IPS-20b (cell line): Measurements from ENCODE around the gene FAM227B.
A peak's percentile ranks its signal among the peaks of the same experiment; 100 is the strongest.
"Not testable (repeated sequence)": the region's sequence is repeated elsewhere in the genome, so short reads cannot be mapped to it uniquely, and the experiment has no call there.

Source experiments
- H3K27ac ChIP-seq: one replicate; pipeline ENCODE4 v1.5.1; 2013; ENCODE audit warnings: low read length
- H3K27me3 ChIP-seq: 2 replicates; pipeline ENCODE4 v1.6.1; 2013; ENCODE audit warnings: mild to moderate bottlenecking, low read length, inconsistent platforms; ENCODE audit not compliant: insufficient read depth
- H3K36me3 ChIP-seq: 2 replicates; pipeline ENCODE4 v1.6.1; 2013; ENCODE audit warnings: low read depth, mild to moderate bottlenecking, inconsistent platforms, low read length, moderate library complexity; ENCODE audit not compliant: insufficient read depth
- H3K4me1 ChIP-seq: 2 replicates; pipeline ENCODE4 v1.6.1; 2013; ENCODE audit warnings: mild to moderate bottlenecking, control low read depth, inconsistent platforms, low read length, moderate library complexity; ENCODE audit not compliant: insufficient read depth
- H3K4me3 ChIP-seq: 2 replicates; pipeline ENCODE4 v1.5.1; 2013; ENCODE audit warnings: mild to moderate bottlenecking, low read length, inconsistent platforms
- H3K9ac ChIP-seq: 2 replicates; pipeline ENCODE4 v1.6.1; 2013; ENCODE audit warnings: low read depth, mild to moderate bottlenecking, inconsistent platforms, low read length, moderate library complexity
- H3K9me3 ChIP-seq: 2 replicates; pipeline ENCODE4 v1.6.1; 2013; ENCODE audit warnings: mild to moderate bottlenecking, low read depth, low read length, inconsistent platforms; ENCODE audit not compliant: insufficient read depth

Gene FAM227B

DNA sequence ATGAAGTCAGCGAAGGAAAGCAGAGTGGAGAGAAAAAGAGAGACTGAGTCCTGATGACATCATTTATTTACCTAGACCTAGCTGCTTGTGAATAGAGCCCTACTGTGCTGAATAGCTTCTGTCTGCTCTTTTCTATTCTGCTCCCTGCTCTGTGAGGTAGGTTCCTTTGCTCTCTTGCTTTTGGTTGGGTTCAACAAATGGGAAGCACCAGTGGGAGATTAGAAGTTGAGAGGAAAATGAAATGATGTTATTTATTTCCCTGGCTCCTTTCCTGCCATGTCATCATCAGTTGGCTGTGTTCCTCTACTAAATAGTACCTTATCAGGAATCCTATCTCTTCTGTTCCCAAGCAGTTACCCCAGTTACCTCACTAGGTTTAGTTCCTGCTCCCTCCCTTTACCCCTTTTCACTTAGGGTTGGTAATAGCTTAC, 23.8 kb upstream of the FAM227B start:
- peaks cover 9% of the 10 kb centered on the region for H3K4me1 ChIP-seq
- no peaks in the 10 kb centered on the region for H3K27me3 ChIP-seq
- H3K27ac ChIP-seq, result no peak overlapping the region
- H3K9me3 ChIP-seq, result no peaks in the 10 kb centered on the region
- H3K4me3 ChIP-seq, result no peak overlapping the region
- H3K9ac ChIP-seq, result no peak overlapping the region
- peaks cover 12% of the 10 kb centered on the region; the same call in 1 of the 2 replicates for H3K36me3 ChIP-seq

DNA sequence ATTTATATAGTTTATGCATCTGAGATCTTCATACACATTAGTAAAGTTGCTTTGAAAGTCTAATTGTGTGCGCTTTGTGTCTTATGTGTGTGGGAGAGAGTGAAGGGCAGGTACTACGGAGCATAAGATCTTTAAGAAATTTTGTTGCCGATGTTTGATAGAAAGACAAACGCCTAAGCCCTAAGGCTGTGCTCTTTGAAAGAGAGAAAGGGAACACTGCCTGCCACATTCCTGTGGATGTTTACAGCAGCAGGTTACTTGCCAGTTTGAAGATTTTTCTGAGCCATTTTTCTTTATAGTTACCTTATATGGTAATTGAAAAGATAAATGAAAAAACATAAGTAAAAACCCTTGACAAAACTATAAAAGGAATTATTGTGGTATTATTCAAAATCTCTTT, 17.2 kb upstream of the FAM227B start:
- Histone ChIP-seq H3K27me3 (no peaks in the 10 kb centered on the region), H3K4me1 (peaks cover 11% of the 10 kb centered on the region), H3K9ac (no peak overlapping the region), H3K4me3 (no peak overlapping the region), H3K9me3 (no peaks in the 10 kb centered on the region), H3K27ac (no peak overlapping the region), H3K36me3 (peaks cover 36% of the 10 kb centered on the region)

DNA sequence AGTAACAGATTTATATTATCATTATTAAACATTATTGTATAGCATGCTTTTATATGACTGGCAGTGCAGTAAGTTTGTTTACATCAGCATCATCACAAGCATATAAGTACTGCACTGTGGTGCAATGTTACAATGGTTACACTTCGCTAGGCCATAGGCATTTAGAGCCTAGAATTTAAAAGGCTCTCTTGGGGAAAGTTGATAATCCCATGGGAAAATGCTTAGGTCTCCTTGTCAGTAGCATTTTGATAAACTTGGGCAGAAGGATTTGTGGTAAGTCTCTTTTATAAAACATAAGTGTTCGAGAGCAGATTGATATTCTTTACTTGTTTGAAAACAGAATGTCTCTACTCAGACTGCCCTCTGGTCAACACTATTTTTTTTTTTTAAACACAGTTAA, 7.8 kb upstream of the FAM227B start:
- Histone ChIP-seq H3K9ac (no peak overlapping the region), H3K9me3 (peaks cover 16% of the 10 kb centered on the region), H3K27ac (no peak overlapping the region), H3K36me3 (peaks cover 54% of the 10 kb centered on the region), H3K4me3 (no peak overlapping the region), H3K27me3 (no peaks in the 10 kb centered on the region), H3K4me1 (no peaks in the 10 kb centered on the region)

DNA sequence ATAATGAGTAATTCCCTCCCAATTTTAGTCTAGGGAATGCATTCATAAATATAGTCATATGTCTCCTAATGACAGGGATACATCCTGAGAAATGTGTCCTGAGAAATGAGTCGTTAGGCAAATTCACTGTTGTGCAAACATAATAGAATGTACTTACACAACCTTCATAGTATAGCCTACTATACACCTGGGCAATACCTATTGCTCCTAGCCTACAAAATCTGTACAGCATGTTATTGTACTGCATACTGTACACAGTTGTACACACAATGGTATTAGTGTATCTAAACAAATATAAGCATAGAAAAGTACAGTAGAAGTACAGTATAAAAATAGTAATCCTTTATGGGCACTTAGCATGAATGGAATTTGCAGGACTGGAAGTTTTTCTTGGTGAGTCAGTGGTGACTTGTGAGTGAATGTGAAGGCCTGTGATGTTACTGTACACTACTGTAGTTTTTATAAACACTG, 6.8 kb upstream of the FAM227B start:
- Histone ChIP-seq H3K4me1 (no peaks in the 10 kb centered on the region), H3K4me3 (no peak overlapping the region), H3K9ac (no peak overlapping the region), H3K36me3 (peaks cover 54% of the 10 kb centered on the region), H3K27ac (no peak overlapping the region), H3K9me3 (peaks cover 16% of the 10 kb centered on the region), H3K27me3 (no peaks in the 10 kb centered on the region)

DNA sequence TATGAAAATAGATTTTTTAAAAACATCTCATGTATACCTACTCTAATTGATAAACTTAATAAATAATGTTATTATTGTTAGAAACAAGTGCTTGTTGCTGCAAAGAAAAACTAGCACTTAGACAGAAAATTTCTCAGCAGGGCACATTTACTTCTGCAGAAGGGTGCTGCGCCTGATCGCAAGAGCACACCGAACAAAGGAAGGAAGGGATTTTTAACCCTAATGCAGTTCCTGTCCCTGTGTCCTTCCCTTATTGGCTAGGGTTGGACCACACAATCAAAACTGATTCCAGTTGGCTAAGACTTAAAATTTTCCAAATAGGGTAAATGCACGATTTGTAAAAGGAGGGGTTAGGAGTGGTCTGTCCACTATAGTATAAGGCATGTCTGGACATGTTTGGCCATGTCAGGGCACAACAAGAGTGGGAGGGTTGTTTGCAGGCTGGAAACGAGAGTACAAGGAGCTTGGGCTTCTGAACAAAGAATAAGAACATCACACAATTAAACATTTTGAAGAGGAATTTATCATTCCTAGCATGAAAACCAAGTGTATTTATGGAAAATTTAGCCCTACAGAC, 4.9 kb upstream of the FAM227B start:
- peaks cover 52% of the 10 kb centered on the region for H3K36me3 ChIP-seq
- H3K9me3 ChIP-seq, result peaks cover 16% of the 10 kb centered on the region
- H3K4me1 ChIP-seq, result peaks cover 5% of the 10 kb centered on the region; the same call in 1 of the 2 replicates
- no peak overlapping the region for H3K27ac ChIP-seq
- H3K27me3 ChIP-seq, result no peaks in the 10 kb centered on the region
- no peak overlapping the region for H3K4me3 ChIP-seq
- no peak overlapping the region for H3K9ac ChIP-seq

DNA sequence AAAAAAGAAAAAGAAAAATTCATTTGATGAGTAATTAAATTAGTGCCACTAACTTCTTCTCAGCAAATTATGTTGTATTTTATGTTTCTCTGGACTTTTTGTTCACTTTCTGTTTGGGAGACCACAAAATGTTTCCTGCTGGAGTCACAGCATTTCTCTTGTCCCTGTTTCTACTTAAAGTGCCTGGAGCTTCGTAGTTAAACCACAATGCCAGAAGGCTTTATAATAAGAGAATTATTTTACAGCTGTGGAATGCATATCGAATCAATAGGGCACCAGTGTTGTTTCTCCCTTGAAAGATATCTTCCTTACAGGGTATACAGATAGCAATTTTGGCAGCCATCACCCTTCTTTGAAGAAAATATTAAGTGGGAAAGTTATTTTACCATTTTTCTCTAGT, 3.4 kb upstream of the FAM227B start:
- Histone ChIP-seq H3K27me3 (no peaks in the 10 kb centered on the region), H3K4me3 (no peak overlapping the region), H3K9ac (no peak overlapping the region), H3K9me3 (peaks cover 16% of the 10 kb centered on the region), H3K36me3 (peaks cover 41% of the 10 kb centered on the region), H3K27ac (no peak overlapping the region), H3K4me1 (peaks cover 5% of the 10 kb centered on the region; the same call in 1 of the 2 replicates)

DNA sequence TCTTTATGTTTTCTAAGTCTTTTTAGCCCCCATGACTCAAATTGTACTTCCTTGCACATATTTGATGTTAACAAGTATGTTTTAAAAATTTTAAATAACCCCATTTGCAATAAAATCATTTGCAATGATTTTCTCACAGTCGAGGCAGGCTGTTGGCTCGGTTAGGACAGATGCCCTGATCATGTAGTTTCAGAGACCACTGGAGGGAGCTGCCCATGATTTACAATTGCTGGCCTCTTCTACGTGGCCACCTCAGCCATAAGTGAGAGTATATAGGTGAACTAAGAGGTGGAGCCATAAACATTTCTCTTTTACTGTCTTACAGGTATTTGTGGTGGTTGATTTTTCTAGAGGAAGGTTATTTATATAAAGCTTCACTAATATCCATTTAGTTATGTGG, 1.9 kb upstream of the FAM227B start:
- Histone ChIP-seq H3K4me1 (peaks cover 5% of the 10 kb centered on the region; the same call in 1 of the 2 replicates), H3K27me3 (no peaks in the 10 kb centered on the region), H3K9ac (no peak overlapping the region), H3K36me3 (peaks cover 32% of the 10 kb centered on the region), H3K4me3 (peak overlapping the region; percentile 94), H3K9me3 (peaks cover 16% of the 10 kb centered on the region), H3K27ac (no peak overlapping the region)

DNA sequence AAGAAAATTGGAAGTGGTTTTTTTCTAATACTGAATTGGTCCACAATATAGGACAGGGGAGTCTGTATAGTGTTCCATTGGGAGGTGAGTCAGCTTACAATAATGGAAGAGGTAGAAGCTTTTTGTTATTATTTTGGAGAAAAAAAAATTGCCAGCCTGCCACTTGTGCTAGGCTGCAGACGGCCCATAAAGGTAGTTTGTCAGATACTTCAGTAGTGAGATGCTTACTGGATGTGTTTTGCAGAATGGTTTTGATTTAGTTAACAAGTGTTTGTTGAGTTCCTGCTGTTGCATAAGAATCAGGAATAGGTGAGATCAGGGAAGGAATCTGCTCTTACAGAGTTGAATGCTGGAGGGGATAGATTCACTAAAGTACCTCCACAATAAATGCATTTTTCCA, 1.3 kb upstream of the FAM227B start:
- Histone ChIP-seq H3K9me3 (peaks cover 16% of the 10 kb centered on the region), H3K4me3 (peak overlapping the region; percentile 94), H3K9ac (peak overlapping the region; percentile 94), H3K27ac (no peak overlapping the region), H3K4me1 (peaks cover 5% of the 10 kb centered on the region; the same call in 1 of the 2 replicates), H3K27me3 (no peaks in the 10 kb centered on the region), H3K36me3 (peaks cover 25% of the 10 kb centered on the region)

DNA sequence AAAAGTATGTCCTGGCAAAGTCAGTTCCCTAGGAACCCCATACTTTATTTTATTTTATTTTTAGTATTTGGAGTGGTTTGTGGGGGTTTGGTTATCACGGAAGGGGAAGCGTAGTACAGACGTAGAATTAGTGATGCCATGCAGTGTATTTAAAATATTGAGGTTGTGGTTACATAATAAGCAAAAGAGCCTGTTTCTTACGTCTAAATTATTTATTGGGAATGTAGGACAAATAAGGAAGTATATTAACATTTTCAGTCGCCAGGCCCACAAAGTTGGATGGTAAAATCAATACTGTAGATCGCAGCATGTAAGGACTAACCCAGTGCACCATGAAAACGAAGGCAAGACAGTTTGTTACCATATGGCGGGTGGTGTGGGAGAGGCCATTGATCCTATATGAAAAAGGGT, 788 bp upstream of the FAM227B start:
- Histone ChIP-seq H3K9me3 (peaks cover 16% of the 10 kb centered on the region), H3K4me3 (peak overlapping the region; percentile 94), H3K9ac (peak overlapping the region; percentile 94), H3K27ac (no peak overlapping the region), H3K4me1 (peaks cover 5% of the 10 kb centered on the region; the same call in 1 of the 2 replicates), H3K27me3 (no peaks in the 10 kb centered on the region), H3K36me3 (peaks cover 20% of the 10 kb centered on the region)

DNA sequence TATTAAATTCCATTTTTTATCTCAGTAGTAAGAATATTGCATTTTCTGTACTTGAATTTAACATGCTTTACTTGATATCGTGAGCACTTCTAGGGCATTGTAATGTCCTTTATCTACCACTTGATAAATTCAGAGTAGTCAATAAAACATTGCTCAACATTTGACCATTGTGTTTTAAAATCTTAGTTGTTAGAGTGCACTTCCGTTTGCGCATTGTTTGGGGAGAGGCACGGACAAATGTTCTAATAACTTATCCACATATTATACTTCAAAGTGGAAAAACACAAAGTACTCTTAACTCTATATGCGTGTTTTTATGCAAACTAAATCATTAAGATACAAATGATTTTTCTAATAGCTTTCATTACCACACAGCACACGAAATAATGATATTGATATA, 419 bp downstream of the FAM227B start:
- H3K4me3 ChIP-seq, result peak overlapping the region; percentile 94
- peaks cover 5% of the 10 kb centered on the region; the same call in 1 of the 2 replicates for H3K4me1 ChIP-seq
- peaks cover 8% of the 10 kb centered on the region for H3K36me3 ChIP-seq
- peaks cover 9% of the 10 kb centered on the region for H3K9me3 ChIP-seq
- H3K9ac ChIP-seq, result peak overlapping the region; percentile 93
- H3K27ac ChIP-seq, result peak overlapping the region; percentile 57
- H3K27me3 ChIP-seq, result no peaks in the 10 kb centered on the region

DNA sequence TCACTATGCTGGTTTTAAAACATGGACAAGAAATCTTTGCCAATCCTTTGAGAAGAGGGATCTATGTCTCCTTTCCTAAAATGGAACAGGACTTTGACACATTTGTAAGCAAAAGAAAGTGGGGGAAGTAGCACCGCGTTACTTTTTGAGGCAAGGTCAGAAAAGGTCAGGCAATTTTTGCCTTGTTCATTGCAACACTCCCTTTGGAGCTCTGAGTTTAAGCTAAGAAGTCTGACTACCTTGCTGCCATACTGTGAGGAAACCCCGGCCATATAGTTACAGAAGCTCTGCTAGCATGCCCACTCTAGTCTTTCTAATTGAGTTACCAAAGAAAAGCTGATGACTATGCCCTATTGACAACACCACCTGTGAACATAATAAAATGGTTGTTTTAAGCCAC, 1.4 kb downstream of the FAM227B start:
- Histone ChIP-seq H3K36me3 (no peaks in the 10 kb centered on the region; the same call in none of the 2 replicates), H3K4me1 (peaks cover 5% of the 10 kb centered on the region; the same call in 1 of the 2 replicates), H3K27ac (no peak overlapping the region), H3K27me3 (no peaks in the 10 kb centered on the region), H3K9me3 (no peaks in the 10 kb centered on the region; the same call in 1 of the 2 replicates), H3K4me3 (peak overlapping the region; percentile 94; the same call in 1 of the 2 replicates), H3K9ac (no peak overlapping the region)

DNA sequence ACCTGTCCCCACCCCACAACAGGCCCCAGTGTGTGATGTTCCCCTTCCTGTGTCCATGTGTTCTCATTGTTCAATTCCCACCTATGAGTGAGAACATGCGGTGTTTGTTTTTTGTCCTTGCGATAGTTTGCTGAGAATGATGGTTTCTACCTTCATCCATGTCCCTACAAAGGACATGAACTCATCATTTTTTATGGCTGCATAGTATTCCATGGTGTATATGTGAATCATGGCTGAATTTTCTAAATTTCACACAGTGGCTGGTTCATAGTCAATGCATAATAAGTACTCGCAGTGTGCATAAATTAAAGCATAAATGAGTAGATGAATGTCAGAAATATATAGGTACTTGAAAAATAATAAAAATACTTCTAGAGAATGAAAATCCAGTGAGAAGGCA, 8.4 kb downstream of the FAM227B start:
- not testable (repeated sequence) for H3K36me3 ChIP-seq, H3K4me1 ChIP-seq, H3K4me3 ChIP-seq, H3K27ac ChIP-seq, H3K27me3 ChIP-seq, H3K9ac ChIP-seq, H3K9me3 ChIP-seq
